NT2/D1 (cell line): ENCODE measurements around the gene SCAP.

Source experiments
- YY1 ChIP-seq: IDR thresholded peaks from 2 replicates; pipeline ENCODE4 v1.6.1; 2011; ENCODE audit not compliant: insufficient read length, insufficient read depth
- ZNF274 ChIP-seq: IDR thresholded peaks from 2 replicates; pipeline ENCODE4 v1.6.1; 2011; ENCODE audit warnings: mild to moderate bottlenecking, low read depth, low read length

DNA sequence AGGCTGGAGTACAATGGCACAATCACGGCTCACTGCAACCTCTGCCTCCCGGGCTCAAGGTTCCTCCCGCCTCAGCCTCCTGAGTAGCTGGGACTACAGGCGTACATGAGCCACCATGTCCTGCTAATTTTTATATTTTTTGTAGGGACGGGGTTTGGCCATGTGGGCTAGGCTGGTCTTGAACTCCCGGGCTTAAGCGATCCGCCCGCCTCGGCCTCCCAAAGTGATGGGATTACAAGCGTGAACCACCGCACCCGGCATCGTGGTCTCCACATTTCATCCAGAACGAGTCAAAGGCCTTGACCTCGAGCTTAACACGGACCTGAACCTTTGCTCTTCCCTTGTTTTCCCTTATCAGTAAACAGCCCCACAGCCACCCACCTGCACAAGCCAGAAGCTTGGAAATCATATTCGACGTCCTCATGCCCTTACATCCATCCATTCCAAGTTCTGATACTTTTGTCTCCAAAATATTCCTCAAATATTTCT, 96.3 kb downstream of the SCAP start:
- TF ChIP-seq ZNF274 (no peak), YY1 (no peak)
